B cell (primary cell): ENCODE results near the gene YIPF2. TPM values are rescaled to one million over a fixed set of nuclear protein-coding genes. Genes with fewer than 3 reads are reported as not detected.

ENCODE experiments used
- ATAC-seq: fragments of 200-7000 bp; cut with Tn5 transposase; one replicate; pipeline ENCODE4 v1.10.0; 2021; ENCODE audit warnings: low read depth, mild to moderate bottlenecking, moderate number of reproducible peaks, moderate library complexity
- CTCF ChIA-PET: fragments of 350-600 bp; sonication (Branson Sonifier 250); formaldehyde crosslinking; loops from one replicate; lab custom pipeline; 2021; ENCODE audit warnings: antibody characterized with exemption, inconsistent platforms; lab: Charles Lee
- POLR2A ChIA-PET: fragments of 350-600 bp; sonication (Branson Sonifier 250); formaldehyde crosslinking; loops from one replicate; lab custom pipeline; 2021; ENCODE audit warnings: antibody characterized with exemption; lab: Charles Lee
- DNase-seq: peaks from one replicate; pipeline ENCODE4 v3.0.0; 2013
- H2AFZ ChIP-seq: 2 replicates; pipeline ENCODE4 v1.6.1; 2012; ENCODE audit warnings: mild to moderate bottlenecking, low read depth, low read length; ENCODE audit not compliant: insufficient read depth, poor library complexity, severe bottlenecking
- H3K27ac ChIP-seq, 2 donors: 1 replicate in 1 of 2; 2 replicates in 1 of 2; pipeline ENCODE4 v1.5.1; 2012 to 2013; ENCODE audit warnings: low read length in 2 of 2, mild to moderate bottlenecking in 2 of 2, moderate library complexity in 1 of 2
- H3K27me3 ChIP-seq, 4 experiments: fragments of 200-600 bp in 1 of 4; sonication (generic) in 1 of 4; replicated peaks in 1 of 4; 1 replicate in 2 of 4; 2 replicates in 2 of 4; pipeline versions ENCODE4 v1.6.1 to v1.7.0; 2013 to 2016; ENCODE audit warnings: low read length in 3 of 4, mild to moderate bottlenecking in 2 of 4, mixed read lengths in 1 of 4, moderate library complexity in 1 of 4; ENCODE audit not compliant: insufficient read depth in 4 of 4, control insufficient read depth in 3 of 4; ENCODE audit errors: control extremely low read depth in 1 of 4
- H3K36me3 ChIP-seq, 2 experiments: replicated peaks in 1 of 2; 1 replicate in 1 of 2; 2 replicates in 1 of 2; pipeline versions ENCODE4 v1.6.1 to v1.7.1; 2013; ENCODE audit warnings: low read length in 1 of 2; ENCODE audit not compliant: insufficient read depth in 2 of 2, control insufficient read depth in 1 of 2; ENCODE audit errors: control extremely low read depth in 1 of 2, extremely low read depth in 1 of 2
- H3K4me1 ChIP-seq, 2 donors: fragments of 200-600 bp in 1 of 2; sonication (generic) in 1 of 2; 1 replicate in 1 of 2; 2 replicates in 1 of 2; pipeline versions ENCODE4 v1.5.1 to v1.6.1; 2013 to 2017; ENCODE audit warnings: low read length in 2 of 2; ENCODE audit not compliant: control insufficient read depth in 2 of 2, insufficient read depth in 2 of 2
- H3K4me2 ChIP-seq: replicated peaks from 2 replicates; pipeline ENCODE3; 2012; ENCODE audit warnings: mild to moderate bottlenecking, low read depth, low read length; ENCODE audit not compliant: poor library complexity, severe bottlenecking
- H3K4me3 ChIP-seq, 5 experiments: fragments of 200-600 bp in 1 of 5; sonication (generic) in 1 of 5; 1 replicate in 3 of 5; 2 replicates in 2 of 5; pipeline versions ENCODE4 v1.5.1 to v1.7.0; 2011 to 2016; ENCODE audit warnings: low read length in 4 of 5, mild to moderate bottlenecking in 4 of 5, low read depth in 2 of 5, control low read depth in 1 of 5, moderate library complexity in 1 of 5; ENCODE audit not compliant: insufficient read depth in 1 of 5; ENCODE audit errors: control extremely low read depth in 1 of 5, extremely low read depth in 1 of 5
- H3K79me2 ChIP-seq: fragments of 200-600 bp; sonication (generic); one replicate; pipeline ENCODE4 v1.6.0; 2016; ENCODE audit warnings: low read length; ENCODE audit not compliant: control insufficient read depth, insufficient read depth
- H3K9ac ChIP-seq: fragments of 200-600 bp; sonication (generic); 2 replicates; pipeline ENCODE4 v1.6.1; 2017; ENCODE audit warnings: mild to moderate bottlenecking, low read length, moderate library complexity
- H3K9me3 ChIP-seq, 3 donors: one replicate each; pipeline versions ENCODE4 v1.6.1 to v1.7.1; 2013; ENCODE audit warnings: low read length in 2 of 3; ENCODE audit not compliant: control insufficient read depth in 2 of 3, insufficient read depth in 1 of 3; ENCODE audit errors: control extremely low read depth in 1 of 3
- H4K20me1 ChIP-seq: 2 replicates; pipeline ENCODE4 v1.6.0; 2012; ENCODE audit warnings: mild to moderate bottlenecking, low read length; ENCODE audit not compliant: insufficient read depth, control insufficient read depth, poor library complexity, severe bottlenecking
- H3K27ac Mint-ChIP-seq: one replicate; pipeline ENCODE4 v1.8.0; 2021; ENCODE audit warnings: mixed read lengths
- H3K27me3 Mint-ChIP-seq: one replicate; pipeline ENCODE4 v1.8.0; 2021; ENCODE audit warnings: mixed read lengths
- H3K4me1 Mint-ChIP-seq: one replicate; pipeline ENCODE4 v1.8.0; 2021; ENCODE audit warnings: mixed read lengths
- H3K4me3 Mint-ChIP-seq: one replicate; pipeline ENCODE4 v1.8.0; 2021; ENCODE audit warnings: mixed read lengths
- H3K9me3 Mint-ChIP-seq: one replicate; pipeline ENCODE4 v1.8.0; 2022; ENCODE audit warnings: mixed read lengths; ENCODE audit not compliant: insufficient read depth
- EZH2 ChIP-seq: IDR thresholded peaks from 2 replicates; pipeline ENCODE4 v1.6.1; 2012; ENCODE audit warnings: borderline replicate concordance, low read depth, mild to moderate bottlenecking, moderate library complexity, low read length; ENCODE audit not compliant: insufficient read depth, poor library complexity, severe bottlenecking
- WGBS: methylation state at CpG from one replicate; pipeline ENCODE4 v1.1.5; 2013; ENCODE audit warnings: missing lambda C conversion rate; ENCODE audit not compliant: insufficient coverage; 5-methylcytosine and 5-hydroxymethylcytosine counted together
- intact Hi-C: fragments of 100-400 bp; cut with micrococcal nuclease; formaldehyde crosslinking; loops from one replicate; pipeline ENCODE4 v1.10.0; 2022
- polyA plus RNA-seq: library from polyadenylated mRNA; depleted of rRNA; stranded (reverse); fragments of >200 nt; gene quantifications from 2 replicates; pipeline ENCODE4 v1.2.3, GENCODE V29; 2012
- total RNA-seq, 2 donors: library from RNA; stranded (reverse); fragments of 120-200 nt in 1 of 2; gene quantifications; 1 replicate in 1 of 2; 2 replicates in 1 of 2; pipeline versions ENCODE4 v1.2.3 to v1.2.4, GENCODE V29; 2013 to 2022
- TF ChIP-seq, protein P1 (sequence below): fragments of 200-600 bp; IDR thresholded peaks from one replicate; pipeline ENCODE4 v1.8.0; 2022; ENCODE audit warnings: antibody characterized with exemption, mild to moderate bottlenecking

YIPF2 gene
- total and polyA plus RNA-seq, 2 donors (not counting 1 experiment from before 2014, with no cell fraction given) = 19.8 to 34.8 TPM

DNA sequence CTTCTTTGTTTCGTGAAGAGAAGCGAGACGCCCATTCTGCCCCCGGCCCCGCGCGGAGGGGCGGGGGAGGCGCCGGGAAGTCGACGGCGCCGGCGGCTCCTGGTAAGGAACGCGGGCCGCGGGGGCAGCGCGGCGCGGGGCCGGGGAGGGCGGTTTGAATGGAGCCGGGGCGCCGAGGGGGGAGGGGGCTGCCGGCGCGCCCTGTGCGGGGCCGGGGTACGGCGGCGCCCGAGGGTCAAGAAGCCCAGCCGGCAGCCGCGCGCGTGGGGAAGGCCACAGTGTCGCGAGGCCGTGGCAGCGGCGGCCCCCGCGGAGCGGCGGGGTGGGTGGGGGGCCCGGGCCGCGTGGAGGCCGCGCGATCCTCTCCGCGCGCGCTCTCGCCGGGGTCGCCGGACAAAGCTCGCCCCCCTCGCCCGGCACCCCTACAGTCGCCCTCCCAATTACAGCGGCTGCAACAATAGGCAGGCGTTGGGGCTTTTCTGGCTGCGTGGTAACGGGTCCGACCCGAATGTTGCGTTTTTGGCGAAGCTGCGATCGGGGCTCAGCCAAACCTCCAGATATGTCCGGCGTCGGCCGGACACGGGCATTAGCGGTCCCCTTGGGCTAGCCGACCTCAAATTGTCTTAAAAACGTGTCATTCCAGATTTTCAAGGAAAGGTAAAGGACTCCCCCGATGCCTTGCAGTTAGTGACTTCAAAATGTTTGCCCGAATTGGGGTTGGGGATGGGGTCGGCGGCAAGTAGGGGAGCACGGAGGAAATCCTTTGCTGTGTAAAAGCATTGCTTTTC lies 32.8 kb upstream of the YIPF2 start:
- Histone ChIP-seq H3K27ac (peak overlapping the region in 1 of 2 donors; percentile 71), H3K36me3 (no peaks in the 10 kb centered on the region), H3K9ac (peak overlapping the region; percentile 88), H3K4me2 (peak overlapping the region; percentile 95), H3K79me2 (peaks cover 57% of the 10 kb centered on the region), H3K9me3 (no peaks in the 10 kb centered on the region), H2AFZ (peak overlapping the region; percentile 82), H4K20me1 (peaks cover 21% of the 10 kb centered on the region), H3K27me3 (no peaks in the 10 kb centered on the region), H3K4me1 (peaks cover 22 to 39% of the 10 kb centered on the region in 2 donors), H3K4me3 (peak overlapping the region; percentile 50 to 90 (median 80))
- DNase-seq (no peak), ATAC-seq (peak; percentile 42)
- intact Hi-C loops = loop anchor here (2.0 to 5.0 kb wide), 3 partner anchors 18 to 244 kb away; no protein-coding TSS in a partner anchor
- under 1% methylated on average over 90 of the region's 92 CpGs for WGBS
- TF ChIP-seq, protein P1, sequence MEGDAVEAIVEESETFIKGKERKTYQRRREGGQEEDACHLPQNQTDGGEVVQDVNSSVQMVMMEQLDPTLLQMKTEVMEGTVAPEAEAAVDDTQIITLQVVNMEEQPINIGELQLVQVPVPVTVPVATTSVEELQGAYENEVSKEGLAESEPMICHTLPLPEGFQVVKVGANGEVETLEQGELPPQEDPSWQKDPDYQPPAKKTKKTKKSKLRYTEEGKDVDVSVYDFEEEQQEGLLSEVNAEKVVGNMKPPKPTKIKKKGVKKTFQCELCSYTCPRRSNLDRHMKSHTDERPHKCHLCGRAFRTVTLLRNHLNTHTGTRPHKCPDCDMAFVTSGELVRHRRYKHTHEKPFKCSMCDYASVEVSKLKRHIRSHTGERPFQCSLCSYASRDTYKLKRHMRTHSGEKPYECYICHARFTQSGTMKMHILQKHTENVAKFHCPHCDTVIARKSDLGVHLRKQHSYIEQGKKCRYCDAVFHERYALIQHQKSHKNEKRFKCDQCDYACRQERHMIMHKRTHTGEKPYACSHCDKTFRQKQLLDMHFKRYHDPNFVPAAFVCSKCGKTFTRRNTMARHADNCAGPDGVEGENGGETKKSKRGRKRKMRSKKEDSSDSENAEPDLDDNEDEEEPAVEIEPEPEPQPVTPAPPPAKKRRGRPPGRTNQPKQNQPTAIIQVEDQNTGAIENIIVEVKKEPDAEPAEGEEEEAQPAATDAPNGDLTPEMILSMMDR = no peak
- no peak for TF ChIP-seq EZH2
- Mint-ChIP-seq H3K27me3 (no peaks in the 10 kb centered on the region), H3K27ac (peak overlapping the region; percentile 94), H3K9me3 (no peaks in the 10 kb centered on the region), H3K4me3 (peak overlapping the region; percentile 93), H3K4me1 (peaks cover 43% of the 10 kb centered on the region)
- CTCF ChIA-PET = interaction anchor here (0.6 to 1.1 kb wide), 3 partner anchors 24 to 317 kb away, joined by 3 to 5 read pairs (median 5); no protein-coding TSS in a partner anchor
- POLR2A ChIA-PET = interaction anchor here (0.5 to 0.6 kb wide), 2 partner anchors 19 to 65 kb away, joined by 3 to 4 read pairs; no protein-coding TSS in a partner anchor
